DMS53 (cell line): ENCODE measurements around the gene STAMBP.

ENCODE experiments used
- DNase-seq: peaks from one replicate; lab custom pipeline; 2025; lab: John Stamatoyannopoulos, UW

STAMBP gene

DNA sequence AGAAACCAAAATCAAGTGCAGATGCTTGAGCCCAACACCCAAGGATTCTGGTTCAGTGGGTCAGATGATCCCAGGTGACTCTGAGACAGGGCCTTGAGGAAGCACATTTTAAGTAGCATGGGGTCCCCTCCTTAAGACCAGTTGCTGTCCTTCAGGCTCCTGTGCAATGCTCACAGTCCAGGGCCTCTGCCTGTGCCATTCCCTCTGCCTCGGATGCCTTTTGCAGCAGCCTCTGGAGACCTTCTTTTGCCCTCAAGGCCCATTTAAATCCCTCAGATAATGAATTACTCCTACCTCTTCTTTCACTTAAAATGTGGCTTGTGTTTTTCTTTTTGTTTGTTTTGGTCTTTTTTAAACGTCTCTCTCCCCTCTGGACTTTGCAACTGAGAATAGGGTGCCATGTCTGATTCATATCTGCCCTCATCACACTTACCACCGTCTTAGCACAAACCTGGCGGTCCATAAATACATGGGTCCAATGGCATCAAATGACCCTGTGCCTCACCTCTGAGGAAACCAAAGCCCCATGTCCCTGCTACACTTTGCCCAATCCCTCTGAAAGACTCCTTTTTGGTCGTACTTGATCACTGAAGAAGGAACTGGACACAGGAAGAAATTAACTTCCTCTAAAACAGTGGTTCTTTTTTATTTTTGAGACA is 78.2 kb downstream of the STAMBP start:
- no peak for DNase-seq

GRCh38 chr2:73907840-73908452 is 79.2 kb downstream of the STAMBP start:
- peak; percentile 33 for DNase-seq

DNA sequence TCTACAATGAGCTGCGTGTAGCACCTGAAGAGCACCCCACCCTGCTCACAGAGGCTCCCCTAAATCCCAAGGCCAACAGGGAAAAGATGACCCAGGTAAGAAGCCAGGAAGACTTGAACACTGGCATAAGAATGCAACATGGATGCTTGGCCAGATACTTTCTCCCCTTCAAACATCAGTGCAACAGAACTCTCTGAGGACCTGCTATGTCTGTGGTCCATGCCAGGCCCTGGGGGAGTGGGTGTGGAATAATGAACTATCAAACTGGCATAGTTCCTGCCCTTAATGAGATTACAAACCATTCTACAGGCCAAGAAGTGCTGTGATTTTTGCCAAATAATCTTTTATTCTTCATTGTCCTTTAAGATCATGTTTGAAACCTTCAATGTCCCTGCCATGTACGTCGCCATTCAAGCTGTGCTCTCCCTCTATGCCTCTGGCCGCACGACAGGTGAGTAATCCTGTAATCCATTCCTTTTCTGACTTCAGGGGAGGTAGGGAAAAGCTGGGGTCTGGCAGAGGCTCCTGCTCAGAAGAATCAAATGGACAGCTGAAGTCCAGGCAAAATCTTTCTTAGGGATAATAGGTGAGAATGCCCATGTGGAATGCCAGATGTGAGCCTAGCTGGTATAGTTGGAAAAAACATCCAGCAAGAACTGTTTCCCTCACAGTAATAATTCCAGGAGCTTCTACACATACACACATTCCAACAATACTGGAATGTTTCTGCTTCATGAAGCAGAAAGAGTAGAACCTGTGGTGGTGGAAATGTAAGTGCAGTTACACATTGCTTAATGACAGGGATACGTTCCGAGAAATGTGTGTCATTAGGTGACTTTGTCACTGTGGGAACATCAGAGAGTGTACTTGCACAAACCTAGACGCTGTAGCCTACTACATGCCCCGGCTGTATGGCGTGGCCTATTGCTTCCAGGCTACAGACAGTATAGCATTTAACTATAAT is 80.2 kb downstream of the STAMBP start:
- no peak for DNase-seq

- DNase-seq = no peak
These were observed 82.2 kb downstream of the STAMBP start for GRCh38 chr2:73910873-73911547.

- no peak for DNase-seq
These were observed 82.9 kb downstream of the STAMBP start for GRCh38 chr2:73911548-73912208.

DNA sequence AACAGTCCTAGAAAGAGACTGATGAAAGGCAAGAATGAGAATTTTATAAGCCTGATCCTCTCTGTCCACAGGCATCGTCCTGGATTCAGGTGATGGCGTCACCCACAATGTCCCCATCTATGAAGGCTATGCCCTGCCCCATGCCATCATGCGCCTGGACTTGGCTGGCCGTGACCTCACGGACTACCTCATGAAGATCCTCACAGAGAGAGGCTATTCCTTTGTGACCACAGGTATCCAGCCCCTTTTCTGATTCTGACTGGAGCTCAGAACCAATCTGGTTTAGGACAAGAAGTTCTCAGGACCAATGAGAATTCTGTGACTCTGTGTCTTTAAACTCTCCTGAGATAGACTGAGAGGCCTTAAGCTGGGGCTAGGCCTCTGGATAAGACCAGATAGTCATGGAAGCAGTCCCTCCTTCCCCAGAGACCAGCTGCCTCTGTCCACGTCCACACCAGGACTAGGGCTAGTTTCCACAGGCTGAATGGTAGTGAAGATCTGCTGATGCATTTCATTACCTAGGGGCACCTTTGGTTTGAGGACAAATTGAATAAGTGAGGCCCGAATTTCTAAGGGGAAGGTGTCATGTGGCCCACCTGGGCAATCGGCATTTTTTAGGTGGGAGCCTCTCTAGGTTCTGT is 84.8 kb downstream of the STAMBP start:
- DNase-seq = no peak

DNA sequence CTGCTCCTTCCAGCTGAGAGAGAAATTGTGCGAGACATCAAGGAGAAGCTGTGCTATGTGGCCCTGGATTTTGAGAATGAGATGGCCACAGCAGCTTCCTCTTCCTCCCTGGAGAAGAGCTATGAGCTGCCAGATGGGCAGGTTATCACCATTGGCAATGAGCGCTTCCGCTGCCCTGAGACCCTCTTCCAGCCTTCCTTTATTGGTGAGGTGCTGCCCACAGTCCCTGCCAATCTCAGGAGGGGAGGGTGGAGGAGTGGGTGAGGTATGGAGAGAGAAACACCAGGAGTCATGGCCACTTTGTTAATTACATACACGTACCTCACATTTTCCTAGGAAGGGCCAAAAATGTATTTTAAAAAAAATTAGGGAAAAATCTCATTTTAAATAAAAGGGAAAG is 85.9 kb downstream of the STAMBP start:
- DNase-seq = no peak

GRCh38 chr2:73915437-73915993 is 86.8 kb downstream of the STAMBP start:
- no peak for DNase-seq

DNA sequence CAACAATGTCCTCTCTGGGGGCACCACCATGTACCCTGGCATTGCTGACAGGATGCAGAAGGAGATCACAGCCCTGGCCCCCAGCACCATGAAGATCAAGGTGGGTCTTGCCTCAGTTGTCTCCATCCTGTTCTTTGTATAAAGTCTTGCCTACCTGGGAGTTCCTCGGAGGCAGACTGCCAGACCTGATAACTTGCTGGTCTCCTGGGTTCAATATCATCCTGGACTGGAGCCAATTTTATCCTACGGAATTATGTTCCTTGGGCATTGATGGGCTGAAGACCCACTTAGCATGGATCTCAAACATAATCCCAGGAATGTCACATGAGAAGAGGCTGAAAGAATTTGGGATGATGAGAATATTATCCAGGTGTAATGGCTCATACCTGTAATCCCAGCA is 87.9 kb downstream of the STAMBP start:
- DNase-seq = no peak

DNA sequence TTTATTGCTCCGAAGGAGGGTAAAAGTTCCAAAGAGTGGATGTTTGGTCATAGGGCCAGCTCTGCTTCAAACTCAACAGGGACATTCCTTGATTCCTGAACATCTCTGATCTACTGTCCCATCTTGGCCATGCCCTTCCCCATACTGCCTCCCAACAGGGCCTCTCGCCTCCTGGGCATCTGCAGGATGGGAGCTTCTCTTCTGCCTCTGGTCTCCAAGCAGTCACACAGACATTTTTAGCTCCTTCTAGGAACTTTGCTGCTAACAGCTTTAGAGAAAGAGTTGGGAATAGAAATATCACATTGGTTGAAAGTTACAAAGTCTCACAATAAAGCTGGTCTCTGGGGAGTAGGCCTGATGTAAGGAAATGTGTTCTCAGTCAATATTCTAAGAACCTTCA is 88.5 kb downstream of the STAMBP start:
- no peak for DNase-seq

GRCh38 chr2:73917696-73918207 is 89.0 kb downstream of the STAMBP start:
- DNase-seq = no peak

- DNase-seq = no peak
These were observed 90.1 kb downstream of the STAMBP start for GRCh38 chr2:73918856-73919255.

- DNase-seq = no peak
These were observed 91.0 kb downstream of the STAMBP start for GRCh38 chr2:73919596-73920228.

GRCh38 chr2:73920577-73921545 is 92.1 kb downstream of the STAMBP start:
- DNase-seq = peak; percentile 69

DNA sequence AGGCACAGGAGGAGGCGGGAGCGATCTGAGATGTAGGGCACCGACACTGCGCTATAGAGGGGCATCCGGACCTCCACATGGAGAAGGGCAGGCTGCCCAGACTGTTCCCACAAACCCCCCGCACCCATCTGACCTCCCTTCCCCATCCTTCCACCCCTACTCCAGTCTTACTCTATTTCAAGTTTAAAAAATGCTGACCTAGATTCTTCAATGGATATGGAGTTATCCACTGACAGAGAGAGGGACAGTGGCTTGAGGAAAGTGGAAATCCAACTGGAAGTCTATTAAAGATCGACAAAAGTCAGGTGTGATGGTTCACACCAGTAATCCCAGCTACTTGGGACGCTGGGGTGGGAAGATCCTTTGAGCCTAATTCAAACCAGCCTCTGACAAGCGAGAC is 92.8 kb downstream of the STAMBP start:
- no peak for DNase-seq

- DNase-seq = no peak
These were observed 93.9 kb downstream of the STAMBP start for GRCh38 chr2:73922681-73923080.
